Adrenal gland (tissue), 12 donors: Measurements from ENCODE around the gene IL1RAP. TPM values are rescaled to one million over a fixed set of nuclear protein-coding genes. Genes with fewer than 3 reads are reported as not detected.

ENCODE experiments used
- DNase-seq, 7 donors: peaks; one replicate each; pipeline ENCODE4 v3.0.0-alpha.2; 2019 to 2020
- H3K27ac ChIP-seq, 5 donors: fragments of 200-600 bp; sonication (generic) in 4 of 5; 1 replicate in 3 of 5; 2 replicates in 2 of 5; pipeline versions ENCODE4 v1.5.1 to v1.8.0; 2016 to 2020; ENCODE audit warnings: mild to moderate bottlenecking in 1 of 5
- H3K27me3 ChIP-seq: fragments of 200-600 bp; 2 replicates; pipeline ENCODE4 v1.8.0; 2021
- H3K36me3 ChIP-seq, 2 donors: fragments of 200-600 bp; replicated peaks in 1 of 2; 1 replicate in 1 of 2; 2 replicates in 1 of 2; pipeline versions ENCODE4 v1.5.1 to v1.8.0; 2018 to 2022
- H3K4me1 ChIP-seq, 2 donors: fragments of 200-600 bp; replicated peaks in 1 of 2; 1 replicate in 1 of 2; 2 replicates in 1 of 2; pipeline versions ENCODE4 v1.5.1 to v1.8.0; 2018 to 2021
- H3K4me3 ChIP-seq, 4 donors: fragments of 200-600 bp; sonication (generic) in 3 of 4; one replicate each; pipeline ENCODE4 v1.5.1; 2016 to 2018
- H3K9me3 ChIP-seq, 3 donors: fragments of 200-600 bp; sonication (generic) in 1 of 3; replicated peaks in 1 of 3; 1 replicate in 2 of 3; 2 replicates in 1 of 3; pipeline versions ENCODE4 v1.5.1 to v1.8.0; 2016 to 2021
- CTCF ChIP-seq, 6 experiments: fragments of 450-650 bp in 4 of 6; fragments of 200-600 bp in 2 of 6; sonication (generic) in 1 of 6; IDR thresholded peaks; 1 replicate in 5 of 6; 2 replicates in 1 of 6; pipeline versions ENCODE4 v1.5.1 to v1.8.0; 2016 to 2021; ENCODE audit warnings: antibody characterized with exemption in 6 of 6, mild to moderate bottlenecking in 2 of 6, moderate library complexity in 1 of 6
- POLR2A ChIP-seq, 2 donors: fragments of 450-650 bp; IDR thresholded peaks; one replicate each; pipeline ENCODE4 v1.6.1; 2017; ENCODE audit warnings: antibody characterized with exemption in 2 of 2, mild to moderate bottlenecking in 2 of 2, moderate library complexity in 1 of 2
- WGBS, 4 donors: extraction: QIAGEN DNeasy Blood & Tissue Kit in 2 of 4; methylation state at CpG; one replicate each; pipeline versions ENCODE4 v1.1.5 to v1.1.7; 2013 to 2017; 5-methylcytosine and 5-hydroxymethylcytosine counted together
- intact Hi-C, 2 donors: fragments of 100-400 bp; cut with DNase I; formaldehyde crosslinking; loops; one replicate each; pipeline versions ENCODE4 v1.14.1 to v1.15.0; 2022 to 2023
- polyA plus RNA-seq, 3 donors: library from polyadenylated mRNA; stranded (reverse); fragments of 200-250 nt in 2 of 3; fragments of 350-450 nt in 1 of 3; fragmentation: Illumina TruSeq in 1 of 3; extraction: RNeasy Lipid Tissue Mini Kit (QIAGEN cat#74804) in 1 of 3; gene quantifications; one replicate each; pipeline ENCODE4 v1.2.3, GENCODE V29; 2013 to 2014
- total RNA-seq, 9 donors: library from RNA; depleted of rRNA in 4 of 9; stranded (reverse); fragments of >200 nt in 4 of 9; fragments of 120-200 nt in 1 of 9; fragmentation: NEBNext Ultra II Directional in 1 of 9; extraction: Animal tissue kit (Norgen Biotek cat#: 25700) in 1 of 9; gene quantifications; one replicate each; pipeline versions ENCODE4 v1.1.0 to v1.2.4, GENCODE V29; 2013 to 2023
- donor health status: healthy with polysubstance abuse.
- donor health status: Bipolar disorder and iron deficiency.
- donor health status: DM: yes; HTN: yes; CAD: no.
- donor health status: DM: no; HTN: no; CAD: no.
- donor health status: DM: no; HTN: no; CAD: no.
- donor health status: DM: yes; HTN: yes; CAD: no.

The IL1RAP gene
- total and polyA plus RNA-seq, 12 donors: 0.97 to 17.1 (median 6.7) TPM

- intact Hi-C loops: no loop called here
- H3K9me3 ChIP-seq: no peaks in the 10 kb centered on the region
- H3K27ac ChIP-seq: no peak overlapping the region
- H3K27me3 ChIP-seq: no peaks in the 10 kb centered on the region
- no peak for DNase-seq
- no peaks in the 10 kb centered on the region for H3K4me1 ChIP-seq
- TF ChIP-seq POLR2A (IDR thresholded peaks at IDR 0.05) (no peak), CTCF (IDR thresholded peaks at IDR 0.05) (no peak)
- no peaks in the 10 kb centered on the region for H3K36me3 ChIP-seq
- H3K4me3 ChIP-seq: no peak overlapping the region
Measured at GRCh38 chr3:190541008-190541407, 27.1 kb downstream of the IL1RAP start.

- 66 to 75% (median 74%) methylated on average over 2 of the region's 2 CpGs for WGBS, 4 donors
- Histone ChIP-seq H3K9me3 (no peaks in the 10 kb centered on the region), H3K4me3 (no peak overlapping the region), H3K36me3 (no peaks in the 10 kb centered on the region), H3K27me3 (no peaks in the 10 kb centered on the region), H3K4me1 (no peaks in the 10 kb centered on the region), H3K27ac (no peak overlapping the region)
- TF ChIP-seq CTCF (IDR thresholded peaks at IDR 0.05): no peak
- intact Hi-C loops: no loop called here
- DNase-seq: no peak
Measured at GRCh38 chr3:190541560-190541959, 27.7 kb downstream of the IL1RAP start.

- WGBS, 4 donors: 69 to 89% (median 75%) methylated on average over 1 of the region's 1 CpG
- H3K36me3 ChIP-seq: no peaks in the 10 kb centered on the region
- intact Hi-C loops: no loop called here
- H3K4me1 ChIP-seq: no peaks in the 10 kb centered on the region
- H3K27ac ChIP-seq: no peak overlapping the region
- no peaks in the 10 kb centered on the region for H3K27me3 ChIP-seq
- no peak overlapping the region for H3K4me3 ChIP-seq
- TF ChIP-seq CTCF (IDR thresholded peaks at IDR 0.05): no peak
- no peaks in the 10 kb centered on the region for H3K9me3 ChIP-seq
- no peak for DNase-seq
Measured at GRCh38 chr3:190542846-190543245, 29.0 kb downstream of the IL1RAP start.

GRCh38 chr3:190543671-190544070, 29.8 kb downstream of the IL1RAP start:
- TF ChIP-seq POLR2A (IDR thresholded peaks at IDR 0.05) (no peak), CTCF (IDR thresholded peaks at IDR 0.05) (no peak)
- Histone ChIP-seq H3K27ac (no peak overlapping the region), H3K9me3 (no peaks in the 10 kb centered on the region), H3K36me3 (no peaks in the 10 kb centered on the region), H3K27me3 (no peaks in the 10 kb centered on the region), H3K4me3 (no peak overlapping the region), H3K4me1 (peaks cover 0 to 3% of the 10 kb centered on the region in 2 donors)
- DNase-seq: no peak
- WGBS, 4 donors: 84 to 93% (median 90%) methylated on average over 4 of the region's 4 CpGs
- intact Hi-C loops: no loop called here
